ENCODE results near the gene GAPDH.
"Not testable (repeated sequence)": the region's sequence is repeated elsewhere in the genome, so short reads cannot be mapped to it uniquely, and the experiment has no call there.

GRCh38 chr12:6490673-6491072, 43.6 kb upstream of the GAPDH start:
- TF ChIP-seq, protein P1, sequence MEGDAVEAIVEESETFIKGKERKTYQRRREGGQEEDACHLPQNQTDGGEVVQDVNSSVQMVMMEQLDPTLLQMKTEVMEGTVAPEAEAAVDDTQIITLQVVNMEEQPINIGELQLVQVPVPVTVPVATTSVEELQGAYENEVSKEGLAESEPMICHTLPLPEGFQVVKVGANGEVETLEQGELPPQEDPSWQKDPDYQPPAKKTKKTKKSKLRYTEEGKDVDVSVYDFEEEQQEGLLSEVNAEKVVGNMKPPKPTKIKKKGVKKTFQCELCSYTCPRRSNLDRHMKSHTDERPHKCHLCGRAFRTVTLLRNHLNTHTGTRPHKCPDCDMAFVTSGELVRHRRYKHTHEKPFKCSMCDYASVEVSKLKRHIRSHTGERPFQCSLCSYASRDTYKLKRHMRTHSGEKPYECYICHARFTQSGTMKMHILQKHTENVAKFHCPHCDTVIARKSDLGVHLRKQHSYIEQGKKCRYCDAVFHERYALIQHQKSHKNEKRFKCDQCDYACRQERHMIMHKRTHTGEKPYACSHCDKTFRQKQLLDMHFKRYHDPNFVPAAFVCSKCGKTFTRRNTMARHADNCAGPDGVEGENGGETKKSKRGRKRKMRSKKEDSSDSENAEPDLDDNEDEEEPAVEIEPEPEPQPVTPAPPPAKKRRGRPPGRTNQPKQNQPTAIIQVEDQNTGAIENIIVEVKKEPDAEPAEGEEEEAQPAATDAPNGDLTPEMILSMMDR (IDR thresholded peaks at IDR 0.05) = not testable (repeated sequence)
- not testable (repeated sequence) for TF ChIP-seq POLR2A (IDR thresholded peaks at IDR 0.05)

Measured in sigmoid colon (tissue), 3 donors.